H54 (cell line): Measurements from ENCODE around the gene SRSF8.

ENCODE experiments used
- DNase-seq: peaks from one replicate; pipeline ENCODE4 v3.0.0; 2011; ENCODE audit warnings: low spot score, mixed read lengths; ENCODE audit not compliant: insufficient read length
- FAIRE-seq: peaks from 3 replicates; lab custom pipeline; 2011; peaks lifted over from hg19 to GRCh38; lab: Jason Lieb, UNC
- POLR2A ChIP-seq: IDR thresholded peaks from 2 replicates; pipeline ENCODE4 v1.6.1; 2011; ENCODE audit warnings: low read depth, mild to moderate bottlenecking, low read length

SRSF8 gene

GRCh38 chr11:95081412-95081811 is 14.7 kb downstream of the SRSF8 start:
- no peak for TF ChIP-seq POLR2A
- FAIRE-seq (no peak), DNase-seq (no peak)

GRCh38 chr11:95082576-95083001 is 15.9 kb downstream of the SRSF8 start:
- no peak for TF ChIP-seq POLR2A
- no peak for FAIRE-seq
- no peak for DNase-seq

- FAIRE-seq (no peak), DNase-seq (no peak)
- TF ChIP-seq POLR2A: no peak
Measured at GRCh38 chr11:95084509-95084908, 17.8 kb downstream of the SRSF8 start.

GRCh38 chr11:95085117-95085816 is 18.5 kb downstream of the SRSF8 start:
- TF ChIP-seq POLR2A: no peak
- FAIRE-seq: no peak
- DNase-seq: no peak

GRCh38 chr11:95086151-95086550 is 19.4 kb downstream of the SRSF8 start:
- FAIRE-seq: no peak
- no peak for DNase-seq
- TF ChIP-seq POLR2A: no peak

GRCh38 chr11:95086836-95087570 is 20.3 kb downstream of the SRSF8 start:
- FAIRE-seq (no peak), DNase-seq (no peak)
- TF ChIP-seq POLR2A: no peak

- FAIRE-seq: no peak
- no peak for DNase-seq
- TF ChIP-seq POLR2A: no peak
Measured at GRCh38 chr11:95088946-95089619, 22.4 kb downstream of the SRSF8 start.

GRCh38 chr11:95089620-95090542 is 23.2 kb downstream of the SRSF8 start, which contains the start of gene ENDOD1:
TSS of gene ENDOD1 (plus strand) at chr11:95089846. CDS start at chr11:95089928, 82 bp downstream.
- no peak for FAIRE-seq

GRCh38 chr11:95091663-95092180 is 25.0 kb downstream of the SRSF8 start:
- FAIRE-seq (no peak), DNase-seq (no peak)
- no peak for TF ChIP-seq POLR2A

More at GRCh38 chr11:95089620-95090542, 23.2 kb downstream of the SRSF8 start, which contains the start of gene ENDOD1:
- TF ChIP-seq POLR2A: peak; percentile 42
- DNase-seq: peak; percentile 62

GRCh38 chr11:95092549-95093324 is 26.0 kb downstream of the SRSF8 start:
- DNase-seq (peak; percentile 16), FAIRE-seq (no peak)
- TF ChIP-seq POLR2A: no peak

- DNase-seq: no peak
- FAIRE-seq: no peak
- TF ChIP-seq POLR2A: no peak
Measured at GRCh38 chr11:95093548-95093947, 26.8 kb downstream of the SRSF8 start.
